Measurements from ENCODE around the gene MTIF2. TPM values are rescaled to one million over a fixed set of nuclear protein-coding genes. Genes with fewer than 3 reads are reported as not detected.
"Not testable (repeated sequence)": the region's sequence is repeated elsewhere in the genome, so short reads cannot be mapped to it uniquely, and the experiment has no call there.

The MTIF2 gene
- total RNA-seq, 1 donor from 2014 or later, result 29.9 TPM

GRCh38 chr2:55196526-55196925, 72.5 kb downstream of the MTIF2 start:
- DNase-seq (ENCODE audit: low spot score), result no peak

GRCh38 chr2:55191888-55192287, 77.1 kb downstream of the MTIF2 start:
- DNase-seq (ENCODE audit: low spot score), result not testable (repeated sequence)

GRCh38 chr2:55186837-55187236, 82.2 kb downstream of the MTIF2 start:
- DNase-seq (ENCODE audit: low spot score), result not testable (repeated sequence)

Other genes starting within 250 kb of the MTIF2 start
- gene RTN4, start 218.8 kb downstream of the MTIF2 start, total RNA-seq, result 337 TPM
- gene CLHC1, start 36.9 kb downstream of the MTIF2 start, total RNA-seq, result 26.3 TPM
- gene RPS27A, start 36.5 kb downstream of the MTIF2 start, total RNA-seq, result 944 TPM
- gene CCDC88A, start 150.6 kb upstream of the MTIF2 start, total RNA-seq, result 51.0 TPM